Left ventricle myocardium inferior (tissue), 1 donor: ENCODE measurements around the gene C2CD4C. TPM values are rescaled to one million over a fixed set of nuclear protein-coding genes. Genes with fewer than 3 reads are reported as not detected.
"Not testable (repeated sequence)": the region's sequence is repeated elsewhere in the genome, so short reads cannot be mapped to it uniquely, and the experiment has no call there.

ENCODE experiments used
- DNase-seq: peaks from one replicate; pipeline ENCODE4 v3.0.0-alpha.2; 2020
- H3K27ac ChIP-seq: fragments of 200-600 bp; replicated peaks from 2 replicates; pipeline ENCODE4 v1.8.0; 2021
- H3K27me3 ChIP-seq: fragments of 200-600 bp; 2 replicates; pipeline ENCODE4 v1.8.0; 2021; ENCODE audit warnings: low read depth
- H3K36me3 ChIP-seq: fragments of 200-600 bp; 2 replicates; pipeline ENCODE4 v1.8.0; 2021
- H3K4me1 ChIP-seq: fragments of 200-600 bp; 2 replicates; pipeline ENCODE4 v1.8.0; 2021
- H3K4me3 ChIP-seq: fragments of 200-600 bp; 2 replicates; pipeline ENCODE4 v1.8.0; 2021; ENCODE audit warnings: mild to moderate bottlenecking, moderate library complexity
- H3K9me3 ChIP-seq: fragments of 200-600 bp; replicated peaks from 2 replicates; pipeline ENCODE4 v1.8.0; 2021
- CTCF ChIP-seq: fragments of 200-600 bp; IDR thresholded peaks from 2 replicates; pipeline ENCODE4 v1.8.0; 2021; ENCODE audit warnings: antibody characterized with exemption, mild to moderate bottlenecking, borderline replicate concordance
- intact Hi-C: fragments of 100-400 bp; cut with micrococcal nuclease; formaldehyde crosslinking; loops from one replicate; pipeline ENCODE4 v1.11.0; 2022
- total RNA-seq: library from RNA; stranded (reverse); fragmentation: NEBNext Ultra II Directional; extraction: Animal tissue kit (Norgen Biotek cat#: 25700); gene quantifications from one replicate; pipeline ENCODE4 v1.2.1, GENCODE V29; 2021
- donor health status: DM: no; HTN: yes; CAD: no; lungs with severe emphysema.

C2CD4C gene
- total RNA-seq, 1 donor from 2014 or later: 0.63 TPM

GRCh38 chr19:390386-391206 lies 18.4 kb downstream of the C2CD4C start:
- Histone ChIP-seq H3K4me3 (no peak overlapping the region), H3K4me1 (no peaks in the 10 kb centered on the region), H3K27me3 (peaks cover 40% of the 10 kb centered on the region), H3K27ac (no peak overlapping the region), H3K9me3 (no peaks in the 10 kb centered on the region), H3K36me3 (no peaks in the 10 kb centered on the region)
- TF ChIP-seq CTCF: no peak
- no peak for DNase-seq
- intact Hi-C loops: no loop called here

DNA sequence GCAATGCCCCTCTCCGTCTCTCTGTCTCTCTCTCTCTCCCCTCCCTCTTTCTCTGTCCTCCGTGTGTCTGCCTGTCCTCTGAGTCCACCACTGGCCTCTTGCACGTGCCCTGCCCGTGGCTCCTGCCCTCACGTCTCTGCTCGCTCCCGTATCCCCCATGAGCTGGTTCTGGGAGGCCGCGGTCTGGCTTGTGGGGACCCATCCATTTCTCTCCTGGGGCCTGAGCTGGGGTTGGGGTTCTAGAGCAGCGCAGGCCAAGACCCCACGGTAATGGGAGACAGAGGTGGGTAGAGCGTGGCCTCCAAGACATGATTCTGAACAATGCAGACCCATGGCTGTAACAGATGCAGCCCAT lies 19.0 kb downstream of the C2CD4C start:
- no peak overlapping the region for H3K27ac ChIP-seq
- peaks cover 43% of the 10 kb centered on the region for H3K27me3 ChIP-seq
- no peaks in the 10 kb centered on the region for H3K9me3 ChIP-seq
- no peak for TF ChIP-seq CTCF
- H3K4me3 ChIP-seq: no peak overlapping the region
- H3K36me3 ChIP-seq: no peaks in the 10 kb centered on the region
- DNase-seq: no peak
- intact Hi-C loops: no loop called here
- H3K4me1 ChIP-seq: no peaks in the 10 kb centered on the region

DNA sequence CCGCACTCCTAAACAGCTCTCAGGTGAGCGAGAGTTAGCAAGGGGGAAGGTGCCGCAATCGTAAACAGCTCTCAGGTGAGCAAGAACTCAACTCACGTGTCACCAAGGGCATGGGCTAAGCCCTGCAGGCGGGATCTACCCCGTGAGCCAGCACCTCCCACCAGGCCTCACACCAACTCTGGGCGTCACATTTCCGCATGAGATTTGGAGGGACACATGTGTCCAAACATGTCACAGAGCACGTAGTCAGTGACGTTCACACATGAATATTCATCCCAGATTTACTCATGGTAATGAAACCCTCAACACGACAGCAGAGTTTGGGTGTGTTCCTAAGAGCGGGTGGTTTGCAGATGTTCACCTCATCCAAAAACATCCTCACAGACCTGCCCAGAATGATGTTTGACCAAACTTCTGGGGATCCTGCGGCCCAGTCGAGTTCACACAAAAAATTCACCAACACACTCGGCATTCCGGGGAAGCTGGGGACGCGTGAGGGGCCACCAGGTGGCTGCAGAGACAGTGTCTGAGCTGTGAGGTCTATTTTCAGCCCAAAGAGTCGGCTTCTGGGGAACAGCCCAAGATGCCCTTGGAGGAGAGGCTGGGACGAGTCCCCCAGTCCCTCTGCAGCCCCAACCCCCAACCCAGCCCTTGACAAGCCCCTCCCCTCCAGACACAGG lies 19.6 kb downstream of the C2CD4C start:
- no peaks in the 10 kb centered on the region for H3K4me1 ChIP-seq
- no peak overlapping the region for H3K4me3 ChIP-seq
- no peaks in the 10 kb centered on the region for H3K36me3 ChIP-seq
- no peak for DNase-seq
- H3K27ac ChIP-seq: no peak overlapping the region
- H3K27me3 ChIP-seq: peaks cover 48% of the 10 kb centered on the region
- intact Hi-C loops: no loop called here
- TF ChIP-seq CTCF: peak; percentile 9
- H3K9me3 ChIP-seq: no peaks in the 10 kb centered on the region

DNA sequence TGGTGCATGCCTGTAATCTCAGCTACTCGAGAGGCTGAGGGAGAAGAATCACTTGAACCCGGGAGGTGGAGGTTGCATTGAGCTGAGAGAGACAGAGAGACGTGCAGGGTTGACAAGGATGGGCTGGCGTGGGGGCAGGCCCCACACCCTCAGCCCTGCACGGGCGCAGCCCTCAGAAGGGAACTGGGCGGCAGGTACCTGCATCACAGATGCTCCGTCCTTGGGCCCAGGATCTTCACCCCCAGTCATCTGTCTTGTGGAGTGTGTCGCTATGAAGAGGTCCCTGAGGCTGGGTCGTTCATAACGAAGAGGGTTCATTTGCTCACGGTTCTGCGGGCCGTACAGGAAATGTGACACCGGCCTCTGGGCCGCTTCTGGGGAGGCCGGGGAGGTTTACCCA lies 20.3 kb downstream of the C2CD4C start:
- Histone ChIP-seq H3K9me3 (no peaks in the 10 kb centered on the region), H3K4me3 (no peak overlapping the region), H3K27me3 (peaks cover 54% of the 10 kb centered on the region), H3K4me1 (no peaks in the 10 kb centered on the region), H3K27ac (no peak overlapping the region), H3K36me3 (no peaks in the 10 kb centered on the region)
- TF ChIP-seq CTCF: no peak
- no peak for DNase-seq
- intact Hi-C loops: no loop called here

DNA sequence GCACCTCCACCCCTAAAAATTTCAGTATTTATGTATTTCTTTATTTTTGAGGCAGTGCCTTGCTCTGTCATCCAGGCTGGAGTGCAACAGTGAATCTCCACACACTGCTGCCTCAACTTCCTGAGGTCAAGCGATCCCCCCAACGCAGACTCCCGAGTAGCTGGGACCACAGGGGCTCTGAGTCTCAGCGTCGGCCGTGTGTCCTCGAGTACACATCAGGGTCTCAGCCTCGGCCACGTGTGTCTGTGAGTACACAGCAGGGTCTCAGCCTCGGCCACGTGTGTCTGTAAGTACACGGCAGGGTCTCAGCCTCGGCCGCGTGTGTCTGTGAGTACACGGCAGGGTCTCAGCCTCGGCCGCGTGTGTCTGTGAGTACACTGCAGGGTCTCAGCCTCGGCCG lies 21.2 kb downstream of the C2CD4C start:
- H3K4me1 ChIP-seq: no peaks in the 10 kb centered on the region
- no peak overlapping the region for H3K27ac ChIP-seq
- no peak for DNase-seq
- no peaks in the 10 kb centered on the region for H3K36me3 ChIP-seq
- H3K27me3 ChIP-seq: peaks cover 63% of the 10 kb centered on the region
- H3K9me3 ChIP-seq: no peaks in the 10 kb centered on the region
- no peak overlapping the region for H3K4me3 ChIP-seq
- intact Hi-C loops: no loop called here
- TF ChIP-seq CTCF: no peak

DNA sequence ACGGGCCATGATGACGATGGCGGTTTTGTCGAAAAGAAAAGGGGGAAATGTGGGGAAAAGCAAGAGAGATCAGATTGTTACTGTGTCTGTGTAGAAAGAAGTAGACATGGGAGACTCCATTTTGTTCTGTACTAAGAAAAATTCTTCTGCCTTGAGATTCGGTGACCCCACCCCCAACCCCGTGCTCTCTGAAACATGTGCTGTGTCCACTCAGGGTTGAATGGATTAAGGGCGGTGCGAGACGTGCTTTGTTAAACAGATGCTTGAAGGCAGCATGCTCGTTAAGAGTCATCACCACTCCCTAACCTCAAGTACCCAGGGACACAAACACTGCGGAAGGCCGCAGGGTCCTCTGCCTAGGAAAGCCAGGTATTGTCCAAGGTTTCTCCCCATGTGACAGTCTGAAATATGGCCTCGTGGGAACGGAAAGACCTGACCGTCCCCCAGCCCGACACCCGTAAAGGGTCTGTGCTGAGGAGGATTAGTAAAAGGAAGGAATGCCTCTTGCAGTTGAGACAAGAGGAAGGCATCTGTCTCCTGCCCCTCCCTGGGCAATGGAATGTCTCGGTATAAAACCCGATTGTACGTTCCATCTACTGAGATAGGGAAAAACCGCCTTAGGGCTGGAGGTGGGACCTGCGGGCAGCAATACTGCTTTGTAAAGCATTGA lies 22.2 kb downstream of the C2CD4C start:
- H3K27ac ChIP-seq, DNase-seq, H3K4me1 ChIP-seq, intact Hi-C loops, H3K9me3 ChIP-seq, H3K4me3 ChIP-seq, H3K36me3 ChIP-seq: not testable (repeated sequence)
- peaks cover 67% of the 10 kb centered on the region for H3K27me3 ChIP-seq

GRCh38 chr19:386189-386588 lies 22.8 kb downstream of the C2CD4C start:
- H3K27ac ChIP-seq, intact Hi-C loops, H3K9me3 ChIP-seq, H3K4me1 ChIP-seq, DNase-seq, H3K4me3 ChIP-seq, H3K36me3 ChIP-seq: not testable (repeated sequence)
- peaks cover 67% of the 10 kb centered on the region for H3K27me3 ChIP-seq
